Stomach (tissue), 4 donors: ENCODE results near the gene LYSMD4.

Source experiments
- CTCF ChIP-seq, 7 experiments: fragments of 450-650 bp in 4 of 7; fragments of 200-600 bp in 3 of 7; sonication (generic) in 3 of 7; IDR thresholded peaks; one replicate each; pipeline ENCODE4 v1.5.1; 2016 to 2019; ENCODE audit warnings: antibody characterized with exemption in 7 of 7, control low read depth in 2 of 7, mild to moderate bottlenecking in 1 of 7
- EP300 ChIP-seq: sonication (generic); formaldehyde crosslinking; IDR thresholded peaks from one replicate; pipeline ENCODE4 v1.6.1; 2017; ENCODE audit warnings: antibody characterized with exemption
- POLR2A ChIP-seq, 4 donors: fragments of 450-650 bp; IDR thresholded peaks; one replicate each; pipeline ENCODE4 v1.6.1; 2016; ENCODE audit warnings: antibody characterized with exemption in 4 of 4, control low read depth in 2 of 4, mild to moderate bottlenecking in 1 of 4, moderate library complexity in 1 of 4
- POLR2AphosphoS5 ChIP-seq, 3 donors: sonication (generic); formaldehyde crosslinking; IDR thresholded peaks; one replicate each; pipeline ENCODE4 v1.6.1; 2016; ENCODE audit warnings: antibody characterized with exemption in 3 of 3

- TF ChIP-seq EP300 = no peak
- no peak for TF ChIP-seq POLR2AphosphoS5 (IDR thresholded peaks at IDR 0.05)
- TF ChIP-seq POLR2A (IDR thresholded peaks at IDR 0.05) = no peak
- TF ChIP-seq CTCF (IDR thresholded peaks at IDR 0.05) = no peak
Observed at GRCh38 chr15:99718421-99718820, 14.8 kb downstream of the LYSMD4 start.
